IMR-90 (cell line): ENCODE measurements around the gene SH3RF3.

ENCODE experiments used
- CTCF ChIP-seq: conservative IDR thresholded peaks from 2 replicates; pipeline ENCODE4 v1.5.1; 2012; ENCODE audit warnings: mild to moderate bottlenecking, low read depth, low read length, improper control_type of control experiment
- ELK1 ChIP-seq: fragments of 150-350 bp; IDR thresholded peaks from 2 replicates; pipeline ENCODE4 v1.6.1; 2016; ENCODE audit warnings: low read depth, mild to moderate bottlenecking, low read length, moderate library complexity, borderline replicate concordance
- MAZ ChIP-seq: IDR thresholded peaks from 2 replicates; pipeline ENCODE4 v1.6.1; 2012; ENCODE audit warnings: low read depth, mild to moderate bottlenecking, low read length, improper control_type of control experiment, moderate library complexity, borderline replicate concordance
- MXI1 ChIP-seq: IDR thresholded peaks from 2 replicates; pipeline ENCODE4 v1.6.1; 2012; ENCODE audit warnings: low read depth, mild to moderate bottlenecking, low read length, moderate library complexity, borderline replicate concordance
- POLR2A ChIP-seq: IDR thresholded peaks from 2 replicates; pipeline ENCODE4 v1.6.1; 2012; ENCODE audit warnings: mild to moderate bottlenecking, low read depth, low read length
- SMC3 ChIP-seq: fragments of 150-350 bp; IDR thresholded peaks from 2 replicates; pipeline ENCODE4 v1.6.1; 2016; ENCODE audit warnings: low read depth, mild to moderate bottlenecking, antibody characterized with exemption, low read length, moderate library complexity

DNA sequence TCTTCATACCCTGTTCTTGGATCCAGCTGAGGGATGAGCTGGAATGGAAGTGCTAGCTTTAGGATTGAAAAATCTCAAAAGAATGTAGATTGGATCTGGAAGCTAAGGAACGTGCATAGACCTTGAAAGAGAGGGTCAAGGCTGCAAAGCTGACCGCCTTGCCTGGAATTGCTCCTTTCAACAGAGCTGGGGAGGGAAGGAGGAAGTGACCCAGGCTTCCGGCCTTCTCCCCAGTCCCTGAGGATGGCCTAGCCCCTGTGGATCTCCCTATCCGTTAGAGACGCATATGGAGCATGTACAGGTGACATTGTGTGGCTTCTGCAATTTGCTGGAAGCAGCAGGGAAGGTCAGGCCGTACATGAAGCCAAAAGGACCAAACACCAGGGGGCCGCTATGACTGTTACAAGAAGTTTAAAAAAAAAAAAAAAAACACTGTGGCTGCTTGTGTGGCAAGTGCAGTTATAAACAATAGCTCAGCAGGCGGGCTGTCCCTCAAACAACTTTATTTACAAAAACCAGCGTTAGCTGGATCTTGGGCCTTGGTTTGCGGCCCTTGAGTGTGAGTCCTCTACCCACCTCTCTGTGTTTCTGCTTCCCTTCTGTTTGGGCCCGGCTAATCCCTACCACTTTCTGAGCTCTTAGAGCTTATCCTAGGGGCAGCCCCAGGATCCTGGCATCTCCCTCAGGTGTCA, 257.1 kb downstream of the SH3RF3 start:
- no peak for TF ChIP-seq MAZ
- TF ChIP-seq POLR2A = no peak
- peak; percentile 31; the same call in 1 of the 2 replicates for TF ChIP-seq SMC3
- TF ChIP-seq CTCF = 0 out of 2 replicates have a peak, but pooled peaks have one; percentile 22
- no peak for TF ChIP-seq ELK1
- TF ChIP-seq MXI1 = no peak
